Uterus (tissue), 4 donors: ENCODE measurements around the gene GLI2. TPM values are rescaled to one million over a fixed set of nuclear protein-coding genes. Genes with fewer than 3 reads are reported as not detected.

Experiments
- DNase-seq, 2 donors: peaks; one replicate each; pipeline ENCODE4 v3.0.0-alpha.2; 2019 to 2020
- H3K27ac ChIP-seq, 2 donors: fragments of 200-600 bp; sonication (generic); 1 replicate in 1 of 2; 2 replicates in 1 of 2; pipeline ENCODE4 v1.5.1; 2016 to 2018
- H3K27me3 ChIP-seq, 2 donors: fragments of 200-600 bp; sonication (generic); one replicate each; pipeline ENCODE4 v1.5.1; 2018 to 2019; ENCODE audit warnings: control low read depth in 1 of 2
- H3K36me3 ChIP-seq, 2 donors: fragments of 200-600 bp; sonication (generic); one replicate each; pipeline ENCODE4 v1.5.1; 2019; ENCODE audit warnings: control low read depth in 1 of 2
- H3K4me1 ChIP-seq, 2 donors: fragments of 200-600 bp; sonication (generic); one replicate each; pipeline ENCODE4 v1.5.1; 2018 to 2019; ENCODE audit warnings: control low read depth in 1 of 2
- H3K4me3 ChIP-seq, 2 donors: fragments of 200-600 bp; sonication (generic); 1 replicate in 1 of 2; 2 replicates in 1 of 2; pipeline ENCODE4 v1.5.1; 2018 to 2019; ENCODE audit warnings: mild to moderate bottlenecking in 1 of 2
- H3K9me3 ChIP-seq, 2 donors: fragments of 200-600 bp; sonication (generic); one replicate each; pipeline ENCODE4 v1.5.1; 2019; ENCODE audit warnings: control low read depth in 1 of 2
- CTCF ChIP-seq, 4 experiments: fragments of 200-600 bp in 2 of 4; fragments of 450-650 bp in 2 of 4; sonication (generic) in 2 of 4; IDR thresholded peaks; one replicate each; pipeline ENCODE4 v1.5.1; 2016 to 2019; ENCODE audit warnings: antibody characterized with exemption in 4 of 4, mild to moderate bottlenecking in 2 of 4, moderate library complexity in 1 of 4
- POLR2A ChIP-seq, 2 donors: fragments of 450-650 bp; IDR thresholded peaks; one replicate each; pipeline ENCODE4 v1.6.1; 2016; ENCODE audit warnings: antibody characterized with exemption in 2 of 2, mild to moderate bottlenecking in 1 of 2, moderate library complexity in 1 of 2
- intact Hi-C: fragments of 100-400 bp; cut with DNase I; formaldehyde crosslinking; loops from one replicate; pipeline ENCODE4 v1.15.1; 2023; ENCODE audit warnings: low total_unique reads
- total RNA-seq, 4 donors: library from RNA; depleted of rRNA in 3 of 4; stranded (reverse); fragments of >200 nt in 3 of 4; gene quantifications; one replicate each; pipeline versions ENCODE4 v1.1.0 to v1.2.4, GENCODE V29; 2014 to 2023
- donor health status: DM: yes; HTN: yes; CAD: no.

GLI2 gene
- total RNA-seq, 4 donors from 2014 or later, result 2.9 to 23.6 (median 12.9) TPM

DNA sequence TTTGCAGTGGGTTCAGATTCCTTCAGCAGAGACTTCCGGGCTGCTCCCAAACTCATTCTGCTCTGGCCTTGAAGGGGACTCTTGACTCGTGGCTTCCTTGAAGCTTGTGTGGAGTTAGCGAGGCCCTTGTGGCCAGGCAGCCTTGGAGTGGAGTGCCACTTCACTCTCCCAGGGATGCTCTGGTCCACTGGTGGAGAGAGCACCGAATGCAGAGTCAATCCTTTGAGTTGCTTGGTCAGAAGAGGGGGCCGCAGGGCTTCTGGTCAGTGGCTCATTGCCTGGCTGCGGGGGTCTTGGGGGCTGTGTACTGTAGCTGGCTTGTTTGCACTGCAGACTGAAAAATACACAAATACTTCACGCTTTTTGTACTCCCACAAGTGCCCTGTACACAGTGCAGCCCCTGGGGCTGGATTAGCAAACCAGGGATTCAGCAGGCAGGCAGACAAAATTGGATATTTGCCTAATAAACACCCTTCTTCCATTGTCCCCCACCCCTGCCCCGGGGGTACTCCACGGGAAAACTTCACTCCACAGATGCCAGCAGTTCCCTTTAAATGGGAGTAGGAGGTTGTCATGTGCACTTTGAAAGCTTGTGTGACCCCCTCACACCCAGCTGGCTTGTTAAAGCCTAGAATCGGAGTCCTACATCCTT is 3.2 kb downstream of the GLI2 start:
- TF ChIP-seq POLR2A (IDR thresholded peaks at IDR 0.05) (no peak), CTCF (IDR thresholded peaks at IDR 0.05) (no peak)
- Histone ChIP-seq H3K27ac (no peak overlapping the region), H3K36me3 (no peaks in the 10 kb centered on the region), H3K9me3 (no peaks in the 10 kb centered on the region), H3K4me3 (no peak overlapping the region), H3K4me1 (peaks cover 0 to 4% of the 10 kb centered on the region in 2 donors), H3K27me3 (no peaks in the 10 kb centered on the region)
- DNase-seq, result no peak
- intact Hi-C loops, result no loop called here

DNA sequence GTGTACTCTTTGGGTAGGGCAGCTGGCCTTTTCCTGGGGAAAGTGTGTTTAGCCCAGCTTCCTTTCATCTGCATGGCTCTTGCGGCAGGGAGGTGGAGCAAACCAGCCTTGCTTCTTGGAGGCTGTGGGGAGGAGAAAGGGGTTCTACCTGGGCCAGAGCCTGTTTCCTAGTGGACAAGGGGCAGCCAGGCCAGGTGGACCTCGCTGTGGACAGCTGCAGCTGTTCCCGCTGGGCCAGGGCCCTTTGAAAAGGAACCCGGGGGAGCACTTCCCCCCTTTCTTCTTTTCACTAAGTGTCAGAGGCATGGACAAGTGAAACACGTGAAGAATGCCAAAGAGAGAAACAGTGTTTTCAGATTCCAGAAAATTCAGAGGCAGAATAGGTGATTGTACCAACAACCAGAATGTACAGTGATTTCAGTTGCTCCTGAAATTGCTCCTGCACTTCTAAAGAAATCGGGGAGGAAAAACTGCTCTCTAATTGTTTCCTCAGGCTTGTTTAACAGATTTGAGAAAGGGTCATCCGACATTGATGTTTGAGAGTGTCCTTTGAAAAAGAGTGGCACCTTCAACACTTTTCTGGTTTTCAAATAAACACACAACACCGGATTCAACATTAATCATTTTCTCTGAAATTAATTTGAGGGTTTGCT is 3.9 kb downstream of the GLI2 start:
- TF ChIP-seq POLR2A (IDR thresholded peaks at IDR 0.05), result no peak
- no peak for TF ChIP-seq CTCF (IDR thresholded peaks at IDR 0.05)
- intact Hi-C loops, result no loop called here
- no peak for DNase-seq
- Histone ChIP-seq H3K36me3 (no peaks in the 10 kb centered on the region), H3K27me3 (no peaks in the 10 kb centered on the region), H3K9me3 (no peaks in the 10 kb centered on the region), H3K27ac (no peak overlapping the region), H3K4me1 (peaks cover 0 to 4% of the 10 kb centered on the region in 2 donors), H3K4me3 (no peak overlapping the region)

- no peak overlapping the region for H3K27ac ChIP-seq
- intact Hi-C loops, result no loop called here
- no peak for DNase-seq
- TF ChIP-seq CTCF (IDR thresholded peaks at IDR 0.05) (no peak), POLR2A (IDR thresholded peaks at IDR 0.05) (no peak)
- no peak overlapping the region for H3K4me3 ChIP-seq
- H3K27me3 ChIP-seq, result no peaks in the 10 kb centered on the region
- no peaks in the 10 kb centered on the region for H3K9me3 ChIP-seq
- H3K4me1 ChIP-seq, result no peaks in the 10 kb centered on the region
- no peaks in the 10 kb centered on the region for H3K36me3 ChIP-seq
Measured at GRCh38 chr2:120740375-120740764, 4.7 kb downstream of the GLI2 start.

DNA sequence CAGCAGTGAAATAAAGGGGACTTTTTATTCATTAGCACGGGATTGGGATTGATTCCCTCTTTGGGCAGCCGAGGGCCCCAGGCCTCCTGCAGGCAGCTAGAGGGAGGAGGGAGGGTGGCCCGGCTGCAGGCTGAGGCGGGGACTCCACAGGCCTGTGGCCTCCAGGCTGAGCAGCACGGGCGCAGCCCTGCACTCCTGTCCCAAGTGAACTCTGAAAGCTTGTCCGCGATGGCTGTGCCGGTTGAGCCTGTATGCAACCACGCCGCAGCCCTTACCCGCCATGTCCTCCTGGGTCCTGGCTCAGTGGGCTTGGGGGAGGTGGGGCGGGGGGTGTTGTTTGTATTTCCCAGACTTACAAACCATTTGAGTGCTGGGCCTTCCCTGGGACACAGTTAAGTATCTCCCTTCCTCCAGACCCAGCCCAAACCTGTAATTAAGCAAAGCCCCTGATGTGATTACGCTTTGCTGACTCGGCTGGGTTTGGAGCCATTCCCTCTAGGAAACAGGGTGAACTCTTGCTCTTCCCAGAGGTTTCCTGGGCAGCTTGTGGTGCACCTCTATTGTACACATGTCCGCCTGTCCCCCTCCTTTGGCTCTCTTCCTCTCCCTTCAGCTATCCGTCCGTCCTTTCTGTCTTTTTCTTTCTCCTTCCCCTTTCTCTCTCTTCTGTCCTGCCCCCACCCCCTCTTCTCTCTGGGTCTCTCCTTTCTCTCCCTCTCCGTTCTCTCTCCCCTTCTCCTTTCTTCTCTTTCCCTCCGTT is 5.3 kb downstream of the GLI2 start:
- intact Hi-C loops, result no loop called here
- H3K27ac ChIP-seq, result no peak overlapping the region
- peak overlapping the region in 1 of 2 donors; percentile 50 for H3K4me3 ChIP-seq
- H3K36me3 ChIP-seq, result no peaks in the 10 kb centered on the region
- DNase-seq, result no peak
- H3K9me3 ChIP-seq, result no peaks in the 10 kb centered on the region
- H3K27me3 ChIP-seq, result no peaks in the 10 kb centered on the region
- TF ChIP-seq POLR2A (IDR thresholded peaks at IDR 0.05), result no peak
- TF ChIP-seq CTCF (IDR thresholded peaks at IDR 0.05), result no peak
- no peaks in the 10 kb centered on the region for H3K4me1 ChIP-seq
